Measurements from ENCODE around the gene SPPL2B.

- no peak for TF ChIP-seq TAF1 (conservative IDR thresholded peaks at IDR 0.05)
- no peak for TF ChIP-seq CTCF (IDR thresholded peaks at IDR 0.05; ENCODE audit: low read depth, low read length, missing input control)
- TF ChIP-seq SP1 (IDR thresholded peaks at IDR 0.05): no peak
- TF ChIP-seq JUND (IDR thresholded peaks at IDR 0.05): no peak
- no peak for TF ChIP-seq REST (IDR thresholded peaks at IDR 0.05)
- TF ChIP-seq RAD21 (IDR thresholded peaks at IDR 0.05): no peak
- no peak for TF ChIP-seq RXRA (IDR thresholded peaks at IDR 0.05)
Measured at GRCh38 chr19:2320049-2320448, 8.4 kb upstream of the SPPL2B start.

Measured in liver (tissue), 3 donors.